Lower leg skin (tissue), 4 donors: Measurements from ENCODE around the gene PPIF. TPM values are rescaled to one million over a fixed set of nuclear protein-coding genes. Genes with fewer than 3 reads are reported as not detected.

Source experiments
- DNase-seq, 2 donors: peaks; one replicate each; pipeline ENCODE4 v3.0.0-alpha.2; 2019; ENCODE audit warnings: low spot score in 2 of 2
- H3K4me3 ChIP-seq: fragments of 200-600 bp; sonication (generic); 2 replicates; pipeline ENCODE4 v1.5.1; 2017; ENCODE audit warnings: mild to moderate bottlenecking, low read depth; ENCODE audit not compliant: poor library complexity, severe bottlenecking
- CTCF ChIP-seq, 3 donors: fragments of 450-650 bp; IDR thresholded peaks; one replicate each; pipeline ENCODE4 v1.5.1; 2016; ENCODE audit warnings: antibody characterized with exemption in 3 of 3, mild to moderate bottlenecking in 3 of 3, moderate library complexity in 2 of 3
- POLR2A ChIP-seq, 2 donors: fragments of 450-650 bp; IDR thresholded peaks; one replicate each; pipeline ENCODE4 v1.6.1; 2016 to 2017; ENCODE audit warnings: antibody characterized with exemption in 2 of 2, mild to moderate bottlenecking in 1 of 2, moderate library complexity in 1 of 2
- WGBS, 2 donors: methylation state at CpG; one replicate each; pipeline ENCODE4 v1.1.5; 2018; 5-methylcytosine and 5-hydroxymethylcytosine counted together
- intact Hi-C: fragments of 100-400 bp; cut with DNase I; formaldehyde crosslinking; loops from one replicate; pipeline ENCODE4 v1.15.0; 2023; ENCODE audit warnings: low total_unique reads
- total RNA-seq, 4 donors: library from RNA; depleted of rRNA; stranded (reverse); fragments of >200 nt; gene quantifications; one replicate each; pipeline ENCODE4 v1.1.0, GENCODE V29; 2016

PPIF gene
- total RNA-seq, 4 donors from 2014 or later: 59.3 to 123 (median 78.3) TPM

- TF ChIP-seq CTCF (IDR thresholded peaks at IDR 0.05) (no peak), POLR2A (IDR thresholded peaks at IDR 0.05) (no peak)
- no peak for DNase-seq
- intact Hi-C loops: no loop called here
- H3K4me3 ChIP-seq: no peak overlapping the region
- WGBS, 2 donors: 65 to 85% methylated on average over 7 of the region's 7 CpGs
Observed at GRCh38 chr10:79308016-79308415, 39.3 kb upstream of the PPIF start.

- DNase-seq: no peak
- intact Hi-C loops: no loop called here
- TF ChIP-seq POLR2A (IDR thresholded peaks at IDR 0.05) (no peak), CTCF (IDR thresholded peaks at IDR 0.05) (no peak)
- 77 to 81% methylated on average over 12 to 14 of the region's 14 CpGs for WGBS, 2 donors
- H3K4me3 ChIP-seq: no peak overlapping the region
Observed at GRCh38 chr10:79308969-79309665, 38.2 kb upstream of the PPIF start.

- no peak for DNase-seq
- TF ChIP-seq CTCF (IDR thresholded peaks at IDR 0.05) (no peak), POLR2A (IDR thresholded peaks at IDR 0.05) (no peak)
- intact Hi-C loops: no loop called here
- WGBS, 2 donors: 74 to 83% methylated on average over 29 of the region's 29 CpGs
- H3K4me3 ChIP-seq: no peak overlapping the region
Observed at GRCh38 chr10:79310200-79310865, 36.9 kb upstream of the PPIF start.

- DNase-seq: no peak
- 72% methylated on average over 23 to 26 of the region's 26 CpGs for WGBS, 2 donors
- intact Hi-C loops: no loop called here
- no peak overlapping the region for H3K4me3 ChIP-seq
- TF ChIP-seq CTCF (IDR thresholded peaks at IDR 0.05) (no peak), POLR2A (IDR thresholded peaks at IDR 0.05) (no peak)
Observed at GRCh38 chr10:79310911-79311573, 36.2 kb upstream of the PPIF start.

GRCh38 chr10:79311581-79312407, 35.5 kb upstream of the PPIF start:
- intact Hi-C loops: no loop called here
- no peak for DNase-seq
- WGBS, 2 donors: 82 to 85% methylated on average over 10 of the region's 15 CpGs
- H3K4me3 ChIP-seq: no peak overlapping the region
- TF ChIP-seq CTCF (IDR thresholded peaks at IDR 0.05) (no peak), POLR2A (IDR thresholded peaks at IDR 0.05) (no peak)
